GM19023 (cell line): ENCODE results near the gene ANKRD22.

Experiments
- ATAC-seq: cut with Tn5 transposase; IDR thresholded peaks from one replicate; pipeline ENCODE4 v1.9.1; 2021; ENCODE audit warnings: mild to moderate bottlenecking, moderate library complexity; ENCODE audit not compliant: unreplicated experiment

The ANKRD22 gene

DNA sequence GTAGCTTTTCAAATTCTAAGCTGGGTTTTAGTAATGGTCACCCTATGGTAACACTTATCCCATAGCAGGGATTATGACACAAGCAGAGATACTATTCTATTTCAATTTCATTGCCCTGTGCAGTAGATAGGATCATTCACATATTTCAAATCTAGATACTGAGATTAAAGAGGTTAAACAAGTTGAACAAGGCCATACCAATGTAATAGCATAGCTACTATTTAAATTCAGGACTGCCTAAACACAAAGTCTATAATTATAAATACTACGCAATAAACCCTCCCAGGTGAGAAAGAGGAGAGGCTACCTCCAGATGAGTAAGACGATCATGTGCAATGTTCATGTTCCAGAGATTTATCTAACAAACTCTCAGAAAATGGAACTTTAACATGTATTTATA is 48.0 kb downstream of the ANKRD22 start:
- ATAC-seq, result no peak

DNA sequence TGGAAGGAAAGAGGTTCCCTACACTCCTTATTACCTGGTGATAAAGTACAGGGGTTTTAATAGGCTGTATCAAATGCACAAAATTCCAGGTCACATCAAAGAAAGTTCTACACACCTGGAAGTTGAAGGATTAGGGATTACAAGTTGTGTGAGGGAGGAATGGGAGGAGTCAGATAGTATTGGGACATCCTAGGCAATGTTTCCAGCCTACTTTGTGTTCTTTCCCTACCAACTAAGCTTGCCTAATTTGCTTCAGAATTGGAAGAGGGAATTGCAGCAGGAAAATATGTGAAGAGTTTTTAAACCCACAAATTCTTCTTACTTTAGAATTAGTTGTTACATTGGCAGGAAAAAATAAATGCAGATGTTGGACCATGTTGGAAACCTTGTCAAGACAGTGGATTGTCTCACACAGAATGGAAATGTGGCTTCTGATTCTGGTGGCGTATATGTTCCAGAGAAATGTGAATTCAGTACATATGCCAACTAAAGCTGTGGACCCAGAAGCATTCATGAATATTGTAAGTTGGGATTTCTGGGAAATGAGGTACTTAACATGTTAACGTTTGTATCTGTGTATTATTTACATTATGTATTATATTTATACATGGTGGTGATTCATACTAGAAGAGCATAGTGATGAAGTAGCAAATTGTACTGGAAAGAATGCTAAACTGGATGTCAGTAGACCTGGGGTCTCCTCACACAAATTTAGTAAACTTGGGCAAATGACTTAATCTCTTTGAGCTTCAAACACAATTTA is 48.9 kb downstream of the ANKRD22 start, which contains the start of gene LIPM:
LIPM (plus strand) TSS at position 208 of the 763 bp plus-strand sequence; CDS start at position 375, 167 bp downstream.
- ATAC-seq, result no peak

DNA sequence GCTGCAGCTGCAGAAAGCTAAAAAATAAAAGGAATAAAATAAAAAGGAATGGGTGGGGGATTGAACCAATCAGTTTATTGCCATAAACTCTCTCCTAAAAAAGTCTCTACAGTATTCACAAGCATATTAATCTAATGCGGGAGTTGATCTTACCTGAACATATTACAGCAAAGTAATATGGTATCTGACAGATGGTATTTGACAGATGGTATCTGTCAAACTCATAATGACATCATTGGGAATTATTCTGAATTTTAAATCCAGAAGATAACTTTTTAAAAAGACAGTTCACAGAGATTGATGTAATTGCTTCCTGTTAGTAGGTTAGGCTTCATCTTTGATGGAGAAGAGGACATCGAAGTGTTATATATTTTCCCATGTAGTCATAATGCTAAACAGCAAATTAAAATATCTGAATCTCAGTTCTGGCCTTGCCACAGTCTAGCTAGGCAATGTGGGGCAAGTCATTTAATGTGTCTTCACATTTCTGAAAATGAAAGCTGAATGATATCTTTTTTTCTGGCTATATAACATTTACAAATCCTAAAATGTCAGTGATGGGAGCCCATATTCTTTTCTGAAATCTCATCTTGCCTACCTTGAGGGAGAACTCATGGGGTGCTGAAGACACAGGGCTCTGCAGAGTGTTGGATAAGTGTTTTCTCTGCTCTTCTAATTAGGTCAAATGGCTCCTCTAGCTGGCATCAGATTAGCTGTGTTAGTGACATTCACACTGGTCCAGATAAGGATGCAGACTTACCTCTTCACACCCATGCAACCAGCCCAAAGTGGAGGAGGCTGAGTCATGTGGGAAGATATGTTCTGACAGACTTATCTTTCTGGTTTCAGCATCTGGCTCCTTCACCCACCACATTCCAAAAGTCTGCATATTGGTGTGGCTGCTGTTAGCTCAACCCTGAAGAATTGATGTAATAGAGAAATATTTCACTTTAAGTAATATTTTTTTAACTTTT is 51.2 kb downstream of the ANKRD22 start:
- no peak for ATAC-seq

DNA sequence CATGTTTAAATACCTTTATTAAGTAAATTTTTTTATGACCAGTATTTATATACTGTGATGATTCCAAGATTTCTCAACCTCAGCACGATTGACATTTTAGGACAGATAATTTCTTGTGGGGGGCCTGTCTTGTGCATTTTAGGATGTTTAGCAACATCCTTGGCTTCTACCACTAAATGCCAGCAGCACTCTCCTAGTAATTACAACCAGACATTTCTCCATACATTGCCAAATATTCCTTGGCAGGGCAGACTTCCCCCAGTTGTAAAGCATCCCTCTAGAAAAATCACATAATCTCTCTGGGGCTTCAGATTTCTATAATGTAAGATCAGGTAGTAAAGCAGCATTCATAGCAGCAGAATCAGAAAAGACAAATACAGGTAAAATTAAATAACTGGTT is 56.9 kb downstream of the ANKRD22 start:
- no peak for ATAC-seq

DNA sequence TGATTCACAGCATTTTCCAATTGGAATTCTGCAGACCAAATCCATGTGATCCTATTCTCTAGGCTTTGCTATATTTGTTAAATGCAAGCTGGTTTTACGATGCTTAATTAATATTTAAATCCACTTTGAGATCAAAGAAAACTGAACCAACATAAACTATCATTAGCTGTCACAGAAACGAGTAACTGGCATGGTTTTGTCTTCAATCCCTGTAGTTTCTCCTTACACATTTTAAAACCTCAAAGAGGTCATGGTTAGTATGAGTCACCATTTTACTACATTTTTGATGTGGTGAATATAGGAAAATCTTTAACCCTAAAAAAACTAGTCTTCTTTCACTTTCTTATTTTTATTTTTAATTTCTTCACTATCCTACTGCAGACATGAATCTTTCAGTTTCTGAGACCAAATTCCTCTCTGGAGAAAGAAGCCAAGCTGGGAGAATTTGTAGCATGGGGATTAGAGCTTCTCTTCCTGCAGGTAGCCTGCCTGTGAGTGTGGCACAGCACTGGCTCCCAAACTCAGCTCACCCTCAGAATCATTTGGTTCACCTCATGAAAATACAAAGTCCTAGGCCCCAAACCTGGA is 57.8 kb downstream of the ANKRD22 start:
- ATAC-seq, result no peak

DNA sequence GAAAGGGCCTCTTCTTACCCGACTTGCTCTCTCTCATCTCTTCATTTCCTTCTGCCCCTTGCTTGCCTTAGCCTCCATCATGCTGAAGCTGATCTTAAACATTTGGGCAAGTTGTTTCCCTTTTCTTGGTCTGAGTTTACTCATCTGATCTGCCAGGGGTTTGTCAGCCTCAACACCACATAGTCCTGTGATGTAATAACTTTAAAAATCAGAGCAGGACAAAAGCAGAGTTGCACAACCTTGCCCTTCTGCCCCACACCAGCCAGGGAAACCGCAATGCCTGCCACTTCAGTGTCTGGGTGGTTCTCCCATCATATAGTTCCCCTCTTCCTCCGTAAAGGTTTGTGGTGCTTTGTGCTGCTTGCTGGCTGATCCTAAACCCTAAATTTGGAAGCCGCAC is 59.0 kb downstream of the ANKRD22 start:
- ATAC-seq, result no peak

DNA sequence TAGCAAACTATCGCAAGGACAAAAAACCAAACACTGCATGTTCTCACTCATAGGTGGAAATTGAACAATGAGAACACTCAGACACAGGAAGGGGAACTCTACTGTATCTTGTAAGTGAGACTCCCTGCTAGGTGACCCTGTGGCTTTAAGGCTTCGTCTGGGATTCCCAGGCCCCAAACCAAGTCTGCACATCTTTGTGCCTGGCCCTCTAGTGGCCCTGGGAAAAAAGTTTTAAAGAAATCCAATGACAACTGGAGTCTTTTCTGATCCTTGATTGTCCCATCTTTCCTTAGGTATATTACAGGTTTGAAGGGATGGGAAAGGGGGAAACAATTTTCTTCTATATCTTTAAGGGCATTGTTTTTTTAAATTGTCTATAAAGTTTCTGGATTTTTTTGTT is 59.7 kb downstream of the ANKRD22 start:
- no peak for ATAC-seq

DNA sequence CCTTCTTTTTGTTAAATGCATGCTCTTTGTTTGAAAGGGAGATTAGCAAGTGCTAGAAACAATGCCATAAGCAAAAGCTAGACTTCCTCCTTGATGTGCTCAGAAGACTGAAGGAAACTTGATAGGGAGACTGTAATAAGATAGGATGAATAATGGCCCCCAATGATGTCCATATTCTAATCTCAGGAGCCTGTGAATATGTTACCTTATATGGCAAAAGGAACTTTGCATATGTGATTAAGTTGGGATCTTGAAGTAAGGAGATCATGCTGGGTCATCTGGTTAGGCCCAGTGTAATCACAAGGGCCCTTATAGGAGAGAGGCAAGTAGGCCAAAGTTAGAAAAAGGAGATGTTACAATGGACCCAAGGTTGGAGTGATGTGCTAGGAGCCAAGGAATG is 62.7 kb downstream of the ANKRD22 start:
- no peak for ATAC-seq

DNA sequence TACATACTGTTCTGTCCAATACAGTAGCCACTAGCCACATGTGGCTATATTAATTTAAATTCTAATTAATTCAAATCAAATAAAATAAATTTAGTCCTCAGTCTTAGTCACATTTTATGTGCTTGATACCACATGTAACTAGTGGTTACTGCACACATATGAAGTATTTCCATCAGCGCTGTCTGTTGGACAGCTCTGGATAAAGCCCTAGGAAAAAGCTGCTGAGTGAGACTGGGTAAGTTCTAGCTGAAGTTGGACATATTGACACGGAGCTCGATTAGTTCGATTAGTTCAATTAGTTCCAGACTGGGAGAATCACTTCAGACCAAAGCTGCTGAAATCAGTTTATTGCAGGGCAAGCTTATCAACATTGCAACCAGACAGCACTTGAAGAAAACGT is 64.2 kb downstream of the ANKRD22 start:
- ATAC-seq, result no peak

DNA sequence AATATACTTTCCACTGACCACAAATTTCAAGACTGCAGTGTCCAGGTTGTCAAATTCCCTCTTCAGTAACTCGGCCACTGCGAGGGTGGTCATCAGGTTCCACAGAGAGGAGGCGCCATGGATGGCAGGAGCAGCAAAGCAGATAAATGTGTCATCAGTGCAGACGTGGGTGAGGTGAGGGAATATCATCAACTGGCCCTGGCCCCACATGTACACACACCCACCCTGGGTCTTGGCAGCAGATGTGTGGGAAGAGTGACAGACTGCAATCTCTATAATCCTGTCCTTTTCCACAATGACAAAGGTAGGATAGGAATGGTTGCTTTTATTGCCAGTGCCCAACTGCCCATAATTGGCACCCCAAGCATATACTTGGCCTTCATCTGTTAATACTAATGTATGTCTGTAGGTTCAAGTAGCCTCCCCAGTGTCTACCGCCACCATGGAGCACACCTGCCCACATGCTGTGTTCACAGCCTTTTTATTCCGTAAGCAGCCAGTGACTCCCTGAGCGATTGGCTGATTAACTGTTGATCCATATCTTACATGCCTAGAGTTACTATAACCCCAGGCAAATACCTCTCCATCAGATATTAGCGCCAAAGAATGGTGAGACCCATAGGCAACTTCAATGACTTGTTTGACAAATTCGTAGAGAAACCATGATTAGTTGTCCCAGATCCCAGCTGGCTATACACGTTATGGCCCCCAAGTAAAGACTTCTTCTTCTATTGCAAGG is 65.4 kb downstream of the ANKRD22 start:
- no peak for ATAC-seq

DNA sequence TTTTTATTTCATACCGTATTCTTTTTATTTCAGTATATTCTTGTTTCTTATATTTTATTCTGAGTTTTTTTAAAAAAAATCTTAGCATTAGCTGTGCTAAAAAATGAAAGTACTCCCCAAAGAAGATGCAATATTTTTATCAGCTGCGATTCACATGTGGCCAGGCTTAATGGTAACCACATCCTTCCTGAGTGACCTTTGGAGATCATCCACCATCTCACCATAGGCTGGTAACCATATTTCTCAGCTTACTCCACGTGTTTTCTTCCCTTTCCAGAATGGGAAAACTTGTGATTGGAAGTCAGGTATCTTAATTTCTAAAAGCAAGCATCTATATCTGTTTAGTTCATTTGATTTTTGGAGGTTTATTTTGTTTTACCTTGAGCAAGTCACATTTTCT is 67.9 kb downstream of the ANKRD22 start:
- ATAC-seq, result no peak

DNA sequence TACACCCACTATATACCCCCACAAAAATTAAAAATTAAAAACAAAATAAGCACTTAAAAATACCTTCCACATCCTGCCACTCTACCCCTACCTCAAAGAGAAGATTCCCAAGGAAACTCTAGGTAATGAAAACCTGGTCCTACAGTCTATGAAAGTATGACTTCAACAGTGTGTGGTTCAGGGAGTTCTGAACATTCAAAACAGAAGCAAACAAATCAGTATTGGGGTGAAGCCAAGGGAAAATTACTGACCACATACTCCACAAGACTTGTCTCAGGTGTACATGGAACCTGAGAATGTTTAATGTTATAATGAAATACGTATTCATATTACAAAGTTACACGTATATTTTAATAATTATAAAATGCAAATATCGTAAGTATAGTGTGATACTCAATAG is 69.4 kb downstream of the ANKRD22 start:
- no peak for ATAC-seq

DNA sequence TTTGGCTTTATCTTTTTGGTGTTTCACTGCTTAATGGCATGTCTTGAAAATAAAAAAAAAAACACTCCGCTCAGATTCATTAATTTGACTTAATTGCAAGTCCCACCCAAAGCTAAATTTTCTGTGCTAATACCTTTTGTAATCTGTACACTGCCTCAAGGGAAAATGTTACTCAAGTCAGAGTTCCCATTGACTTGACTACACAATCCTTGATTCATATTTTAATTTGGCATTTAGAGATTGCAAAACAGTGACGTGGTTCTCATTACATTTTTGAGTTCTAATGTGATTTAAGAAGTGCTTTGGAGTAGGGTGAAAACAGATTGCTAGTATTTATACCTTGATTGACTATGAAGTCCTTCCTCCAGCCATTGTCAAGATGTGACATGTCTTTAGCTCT is 70.4 kb downstream of the ANKRD22 start:
- no peak for ATAC-seq
